HepG2 (cell line): ENCODE measurements around the gene CCDC30. TPM values are rescaled to one million over a fixed set of nuclear protein-coding genes. Genes with fewer than 3 reads are reported as not detected.

ENCODE experiments used
- ATAC-seq: fragments of 200-7000 bp; cut with Tn5 transposase; 3 replicates; pipeline ENCODE4 v1.9.1; 2020; ENCODE audit warnings: mild to moderate bottlenecking, moderate library complexity
- BruUV-seq: library from RNA; stranded (reverse); fragments of 400-500 nt; replicated peaks from 2 replicates; lab custom pipeline; 2021; lab: Mats Ljungman, UMichigan
- CTCF ChIA-PET: fragments of 300-600 bp; formaldehyde crosslinking; extraction: SDS; loops from one replicate; lab custom pipeline; 2021; ENCODE audit warnings: low total read pairs, inconsistent platforms, low intra/inter-chr PET ratio; lab: Yijun Ruan, JAX
- POLR2A ChIA-PET: fragments of 350-600 bp; sonication (Branson Sonifier 250); formaldehyde crosslinking; loops from one replicate; lab custom pipeline; 2020; ENCODE audit warnings: antibody characterized with exemption, inconsistent platforms; lab: Yijun Ruan, JAX
- DNase-seq: peaks from one replicate; pipeline ENCODE4 v3.0.0-alpha.2; 2015; ENCODE audit warnings: low spot score
- FAIRE-seq: peaks from 3 replicates; lab custom pipeline; 2011; peaks lifted over from hg19 to GRCh38; lab: Jason Lieb, UNC
- H2AFZ ChIP-seq: one replicate; pipeline ENCODE4 v1.6.1; 2011; ENCODE audit warnings: low read length, inconsistent platforms
- H3K27ac ChIP-seq: fragments of 300-600 bp; 3 replicates; pipeline ENCODE4 v1.8.0; 2011; ENCODE audit warnings: mixed run types, mild to moderate bottlenecking, mixed read lengths, low read length, inconsistent platforms; ENCODE audit not compliant: insufficient read depth; ENCODE audit errors: extremely low read length
- H3K27me3 ChIP-seq, 2 experiments: fragments of 200-600 bp in 1 of 2; 2 replicates in 1 of 2; 3 replicates in 1 of 2; pipeline versions ENCODE4 v1.6.0 to v1.8.0; 2011; ENCODE audit warnings: low read length in 2 of 2, mild to moderate bottlenecking in 2 of 2, moderate library complexity in 2 of 2, inconsistent platforms in 1 of 2; ENCODE audit not compliant: insufficient read depth in 2 of 2, control insufficient read depth in 1 of 2
- H3K36me3 ChIP-seq, 2 experiments: fragments of 200-600 bp in 1 of 2; replicated peaks in 1 of 2; 2 replicates in 1 of 2; 3 replicates in 1 of 2; pipeline versions ENCODE4 v1.5.1 to v1.8.0; 2011; ENCODE audit warnings: low read length in 2 of 2, inconsistent platforms in 1 of 2; ENCODE audit not compliant: insufficient read depth in 2 of 2, control insufficient read depth in 1 of 2
- H3K4me1 ChIP-seq: 2 replicates; pipeline ENCODE4 v1.5.1; 2012; ENCODE audit warnings: low read length, inconsistent platforms; ENCODE audit not compliant: insufficient read depth
- H3K4me2 ChIP-seq: 2 replicates; pipeline ENCODE4 v1.6.0; 2011; ENCODE audit warnings: low read depth, low read length, inconsistent platforms
- H3K4me3 ChIP-seq, 3 experiments: fragments of 200-600 bp in 1 of 3; sonication (generic), shearing (Covaris generic) in 1 of 3; replicated peaks in 1 of 3; 2 replicates each; pipeline ENCODE4 v1.5.1; 2011 to 2016; ENCODE audit warnings: low read length in 3 of 3, inconsistent platforms in 2 of 3, low read depth in 2 of 3, mild to moderate bottlenecking in 2 of 3, control low read depth in 1 of 3, mixed read lengths in 1 of 3; ENCODE audit not compliant: insufficient read depth in 1 of 3
- H3K79me2 ChIP-seq: one replicate; pipeline ENCODE4 v1.6.1; 2011; ENCODE audit warnings: low read length, inconsistent platforms; ENCODE audit not compliant: insufficient read depth
- H3K9ac ChIP-seq: 2 replicates; pipeline ENCODE4 v1.6.0; 2011; ENCODE audit warnings: mild to moderate bottlenecking, low read depth, low read length, inconsistent platforms; ENCODE audit not compliant: insufficient read depth
- H3K9me3 ChIP-seq: 2 replicates; pipeline ENCODE4 v1.5.1; 2012; ENCODE audit warnings: mild to moderate bottlenecking, low read length
- H4K20me1 ChIP-seq: 2 replicates; pipeline ENCODE4 v1.6.0; 2011; ENCODE audit warnings: inconsistent platforms, mild to moderate bottlenecking, low read length, moderate library complexity; ENCODE audit not compliant: insufficient read depth
- ATF7 ChIP-seq, 2 experiments: fragments of 450-650 bp in 1 of 2; sonication (generic) in 1 of 2; formaldehyde crosslinking in 1 of 2; IDR thresholded peaks; 2 replicates each; pipeline versions ENCODE4 v1.4.0 to v1.6.1; 2016 to 2020; ENCODE audit warnings: antibody characterized with exemption in 1 of 2, mild to moderate bottlenecking in 1 of 2, missing genetic modification reagents in 1 of 2
- CCAR2 ChIP-seq: fragments of 200-400 bp; formaldehyde crosslinking; optimal IDR thresholded peaks from 2 replicates; pipeline ENCODE3; 2018; ENCODE audit warnings: low read depth, mild to moderate bottlenecking, low read length, moderate library complexity
- HNF1A ChIP-seq, 2 experiments: sonication (generic) in 1 of 2; formaldehyde crosslinking in 1 of 2; IDR thresholded peaks; 2 replicates each; pipeline versions ENCODE4 v1.4.0 to v1.6.1; 2016 to 2020; ENCODE audit warnings: borderline replicate concordance in 1 of 2, low read depth in 1 of 2, mild to moderate bottlenecking in 1 of 2, missing genetic modification reagents in 1 of 2
- ZBTB3 ChIP-seq: sonication (generic); formaldehyde crosslinking; IDR thresholded peaks from 2 replicates; pipeline ENCODE4 v1.4.0; 2020; ENCODE audit warnings: low read depth, mild to moderate bottlenecking, moderate library complexity, missing genetic modification reagents, borderline replicate concordance
- ZNF124 ChIP-seq: sonication (generic); formaldehyde crosslinking; IDR thresholded peaks from 2 replicates; pipeline ENCODE4 v1.4.0; 2020; ENCODE audit warnings: missing genetic modification reagents
- ZNF441 ChIP-seq: sonication (generic); formaldehyde crosslinking; IDR thresholded peaks from 2 replicates; pipeline ENCODE4 v1.7.0; 2021; ENCODE audit warnings: missing genetic modification reagents, borderline replicate concordance
- ZNF577 ChIP-seq: sonication (generic); formaldehyde crosslinking; IDR thresholded peaks from 2 replicates; pipeline ENCODE4 v1.4.0; 2020; ENCODE audit warnings: mild to moderate bottlenecking, low read depth, missing genetic modification reagents, borderline replicate concordance
- WGBS: methylation state at CpG from one replicate; pipeline ENCODE4 v1.1.6; 2017; ENCODE audit warnings: low lambda C conversion rate; 5-methylcytosine and 5-hydroxymethylcytosine counted together
- in situ Hi-C: cut with HindIII; loops from 2 replicates; pipeline ENCODE4 v1.10.0; 2017; ENCODE audit warnings: low pct_unique_long_range_greater_than_20kb; ENCODE audit not compliant: extremely low pct_ligation_motif_present
- intact Hi-C: fragments of 100-400 bp; cut with micrococcal nuclease; formaldehyde crosslinking; loops from one replicate; pipeline ENCODE4 v1.10.0; 2022; ENCODE audit not compliant: unreplicated experiment
- polyA plus RNA-seq, 8 experiments: library from polyadenylated mRNA; depleted of rRNA in 3 of 8; stranded (reverse) in 7 of 8; unstranded in 1 of 8; fragments of >200 nt; fragmentation: Illumina TruSeq in 4 of 8; extraction: Trizol in 4 of 8; gene quantifications; 2 replicates each; pipeline versions ENCODE4 v1.2.1 to v1.2.3, GENCODE V29; 2011 to 2016; ENCODE audit warnings: low read depth in 4 of 8, missing spikeins in 1 of 8, mixed read lengths in 1 of 8; ENCODE audit not compliant: insufficient read depth in 1 of 8
- total RNA-seq, 5 experiments: library from RNA; depleted of rRNA; stranded (reverse); fragments of >200 nt; fragmentation: Illumina TruSeq; extraction: Trizol; gene quantifications; 2 replicates each; pipeline ENCODE4 v1.2.3, GENCODE V29; 2016; ENCODE audit warnings: low read depth in 1 of 5
- TF ChIP-seq, protein P1 (sequence below): sonication (generic); formaldehyde crosslinking; IDR thresholded peaks from 2 replicates; pipeline ENCODE4 v1.4.0; 2020; ENCODE audit warnings: missing genetic modification reagents, borderline replicate concordance
- TF ChIP-seq, protein P2 (sequence below): conservative IDR thresholded peaks from 2 replicates; pipeline ENCODE4 v1.6.1; 2018; ENCODE audit warnings: missing genetic modification reagents
- TF ChIP-seq, protein P3 (sequence below): sonication (generic); formaldehyde crosslinking; IDR thresholded peaks from 2 replicates; pipeline ENCODE4 v1.4.0; 2020; ENCODE audit warnings: missing genetic modification reagents

The CCDC30 gene
- total and polyA plus RNA-seq, 2 of the 13 experiments (the other 11 are each of a cell fraction or from before 2014, with no cell fraction given), result 0.25 to 0.77 TPM

DNA sequence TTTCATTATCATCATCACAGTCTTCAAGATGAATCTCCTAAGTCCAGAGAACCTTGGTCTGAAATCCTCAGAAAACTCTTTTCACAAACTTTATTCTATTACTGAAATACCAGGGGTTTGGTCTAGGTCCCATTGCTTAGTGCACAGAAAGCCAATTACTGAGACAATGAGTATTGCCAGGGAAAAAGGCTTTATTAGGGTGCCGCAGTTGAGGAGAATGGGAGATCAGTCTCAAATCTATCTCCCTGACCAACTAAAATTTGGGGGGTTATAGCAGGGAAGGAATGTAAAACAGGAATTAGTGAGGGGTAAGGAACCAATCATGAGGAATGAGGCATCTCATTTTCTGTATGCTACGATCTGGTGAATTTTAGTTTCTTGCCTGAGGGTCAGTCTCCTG lies 124.7 kb downstream of the CCDC30 start:
- POLR2A ChIA-PET, result no interaction called here
- Histone ChIP-seq H3K4me2 (no peak overlapping the region), H3K36me3 (no peaks in the 10 kb centered on the region), H3K4me1 (no peaks in the 10 kb centered on the region), H3K9me3 (peaks cover 23% of the 10 kb centered on the region), H3K27me3 (no peaks in the 10 kb centered on the region), H3K27ac (no peak overlapping the region), H3K4me3 (no peak overlapping the region), H4K20me1 (no peaks in the 10 kb centered on the region), H2AFZ (no peak overlapping the region), H3K79me2 (no peaks in the 10 kb centered on the region), H3K9ac (no peak overlapping the region)
- in situ Hi-C loops (no loop called here), intact Hi-C loops (no loop called here)
- CTCF ChIA-PET, result no interaction called here
- FAIRE-seq (no peak), ATAC-seq (no peak), DNase-seq (no peak)
- TF ChIP-seq, protein P1, sequence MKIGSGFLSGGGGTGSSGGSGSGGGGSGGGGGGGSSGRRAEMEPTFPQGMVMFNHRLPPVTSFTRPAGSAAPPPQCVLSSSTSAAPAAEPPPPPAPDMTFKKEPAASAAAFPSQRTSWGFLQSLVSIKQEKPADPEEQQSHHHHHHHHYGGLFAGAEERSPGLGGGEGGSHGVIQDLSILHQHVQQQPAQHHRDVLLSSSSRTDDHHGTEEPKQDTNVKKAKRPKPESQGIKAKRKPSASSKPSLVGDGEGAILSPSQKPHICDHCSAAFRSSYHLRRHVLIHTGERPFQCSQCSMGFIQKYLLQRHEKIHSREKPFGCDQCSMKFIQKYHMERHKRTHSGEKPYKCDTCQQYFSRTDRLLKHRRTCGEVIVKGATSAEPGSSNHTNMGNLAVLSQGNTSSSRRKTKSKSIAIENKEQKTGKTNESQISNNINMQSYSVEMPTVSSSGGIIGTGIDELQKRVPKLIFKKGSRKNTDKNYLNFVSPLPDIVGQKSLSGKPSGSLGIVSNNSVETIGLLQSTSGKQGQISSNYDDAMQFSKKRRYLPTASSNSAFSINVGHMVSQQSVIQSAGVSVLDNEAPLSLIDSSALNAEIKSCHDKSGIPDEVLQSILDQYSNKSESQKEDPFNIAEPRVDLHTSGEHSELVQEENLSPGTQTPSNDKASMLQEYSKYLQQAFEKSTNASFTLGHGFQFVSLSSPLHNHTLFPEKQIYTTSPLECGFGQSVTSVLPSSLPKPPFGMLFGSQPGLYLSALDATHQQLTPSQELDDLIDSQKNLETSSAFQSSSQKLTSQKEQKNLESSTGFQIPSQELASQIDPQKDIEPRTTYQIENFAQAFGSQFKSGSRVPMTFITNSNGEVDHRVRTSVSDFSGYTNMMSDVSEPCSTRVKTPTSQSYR, result no peak
- TF ChIP-seq, protein P2, sequence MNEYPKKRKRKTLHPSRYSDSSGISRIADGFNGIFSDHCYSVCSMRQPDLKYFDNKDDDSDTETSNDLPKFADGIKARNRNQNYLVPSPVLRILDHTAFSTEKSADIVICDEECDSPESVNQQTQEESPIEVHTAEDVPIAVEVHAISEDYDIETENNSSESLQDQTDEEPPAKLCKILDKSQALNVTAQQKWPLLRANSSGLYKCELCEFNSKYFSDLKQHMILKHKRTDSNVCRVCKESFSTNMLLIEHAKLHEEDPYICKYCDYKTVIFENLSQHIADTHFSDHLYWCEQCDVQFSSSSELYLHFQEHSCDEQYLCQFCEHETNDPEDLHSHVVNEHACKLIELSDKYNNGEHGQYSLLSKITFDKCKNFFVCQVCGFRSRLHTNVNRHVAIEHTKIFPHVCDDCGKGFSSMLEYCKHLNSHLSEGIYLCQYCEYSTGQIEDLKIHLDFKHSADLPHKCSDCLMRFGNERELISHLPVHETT (CRISPR knock-in tag), result no peak
- TF ChIP-seq ATF7 (IDR thresholded peaks at IDR 0.05) (no peak), ATF7 (CRISPR knock-in tag; IDR thresholded peaks at IDR 0.05) (no peak), HNF1A (IDR thresholded peaks at IDR 0.05; ENCODE audit: low read depth) (no peak), HNF1A (CRISPR knock-in tag; IDR thresholded peaks at IDR 0.05; ENCODE audit: borderline replicate concordance) (no peak), ZNF577 (CRISPR knock-in tag) (no peak), ZNF124 (peak; percentile 100), ZNF441 (peak; percentile 55; the same call in 1 of the 2 replicates), CCAR2 (no peak), ZBTB3 (CRISPR knock-in tag) (no peak)
- TF ChIP-seq, protein P3, sequence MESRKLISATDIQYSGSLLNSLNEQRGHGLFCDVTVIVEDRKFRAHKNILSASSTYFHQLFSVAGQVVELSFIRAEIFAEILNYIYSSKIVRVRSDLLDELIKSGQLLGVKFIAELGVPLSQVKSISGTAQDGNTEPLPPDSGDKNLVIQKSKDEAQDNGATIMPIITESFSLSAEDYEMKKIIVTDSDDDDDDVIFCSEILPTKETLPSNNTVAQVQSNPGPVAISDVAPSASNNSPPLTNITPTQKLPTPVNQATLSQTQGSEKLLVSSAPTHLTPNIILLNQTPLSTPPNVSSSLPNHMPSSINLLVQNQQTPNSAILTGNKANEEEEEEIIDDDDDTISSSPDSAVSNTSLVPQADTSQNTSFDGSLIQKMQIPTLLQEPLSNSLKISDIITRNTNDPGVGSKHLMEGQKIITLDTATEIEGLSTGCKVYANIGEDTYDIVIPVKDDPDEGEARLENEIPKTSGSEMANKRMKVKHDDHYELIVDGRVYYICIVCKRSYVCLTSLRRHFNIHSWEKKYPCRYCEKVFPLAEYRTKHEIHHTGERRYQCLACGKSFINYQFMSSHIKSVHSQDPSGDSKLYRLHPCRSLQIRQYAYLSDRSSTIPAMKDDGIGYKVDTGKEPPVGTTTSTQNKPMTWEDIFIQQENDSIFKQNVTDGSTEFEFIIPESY (CRISPR knock-in tag), result no peak
- 57% methylated on average over 2 of the region's 2 CpGs for WGBS
- BruUV-seq, result no TSS peak
